Ishikawa (cell line): ENCODE data around the gene SNAP25.

Source experiments
- CEBPB ChIP-seq: IDR thresholded peaks from 2 replicates; pipeline ENCODE4 v1.6.1; 2012
- EGR1 ChIP-seq: IDR thresholded peaks from 2 replicates; pipeline ENCODE4 v1.6.1; 2012
- FOXM1 ChIP-seq: IDR thresholded peaks from 2 replicates; pipeline ENCODE4 v1.6.1; 2012; ENCODE audit warnings: low read depth, borderline replicate concordance
- RAD21 ChIP-seq: IDR thresholded peaks from 2 replicates; pipeline ENCODE4 v1.6.1; 2012; ENCODE audit warnings: low read depth
- TEAD4 ChIP-seq: IDR thresholded peaks from 2 replicates; pipeline ENCODE4 v1.6.1; 2012
- ZBTB7A ChIP-seq: IDR thresholded peaks from 2 replicates; pipeline ENCODE4 v1.6.1; 2012; ENCODE audit warnings: low read depth
- TF ChIP-seq, protein P1 (sequence below): IDR thresholded peaks from 2 replicates; pipeline ENCODE4 v1.6.1; 2012

DNA sequence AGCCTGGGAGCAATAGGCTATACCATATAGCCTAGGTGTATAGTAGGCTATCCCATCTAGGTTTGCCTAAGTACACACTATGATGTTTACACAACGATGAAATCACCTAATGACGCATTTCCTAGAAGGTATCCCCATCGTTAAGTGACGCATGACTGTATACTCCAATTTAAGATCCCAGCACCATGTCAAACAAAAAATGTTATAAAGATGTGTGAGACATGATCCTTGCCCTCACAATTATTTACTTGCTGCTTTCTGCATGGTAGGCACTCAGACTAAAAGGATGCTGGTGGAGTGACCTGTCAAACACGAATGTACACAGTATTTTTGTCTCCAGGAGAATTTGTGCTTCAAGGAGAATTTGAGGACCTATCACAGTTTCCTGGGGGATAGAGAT lies 32.3 kb downstream of the SNAP25 start:
- TF ChIP-seq CEBPB (no peak), EGR1 (no peak), ZBTB7A (no peak), RAD21 (no peak), TEAD4 (no peak), FOXM1 (no peak)
- TF ChIP-seq, protein P1, sequence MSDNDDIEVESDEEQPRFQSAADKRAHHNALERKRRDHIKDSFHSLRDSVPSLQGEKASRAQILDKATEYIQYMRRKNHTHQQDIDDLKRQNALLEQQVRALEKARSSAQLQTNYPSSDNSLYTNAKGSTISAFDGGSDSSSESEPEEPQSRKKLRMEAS = no peak
